Karpas-422 (cell line): ENCODE data around the gene FBXO40. TPM values are rescaled to one million over a fixed set of nuclear protein-coding genes. Genes with fewer than 3 reads are reported as not detected.

ENCODE experiments used
- DNase-seq: peaks from one replicate; pipeline ENCODE4 v3.0.0-alpha.2; 2015
- H2AFZ ChIP-seq: fragments of 200-600 bp; sonication (generic); 2 replicates; pipeline ENCODE4 v1.6.1; 2014; ENCODE audit warnings: antibody characterized with exemption, low read length, mixed read lengths
- H3K27ac ChIP-seq: fragments of 200-600 bp; sonication (generic); 2 replicates; pipeline ENCODE4 v1.5.1; 2014; ENCODE audit warnings: mild to moderate bottlenecking, low read length, moderate library complexity
- H3K27me3 ChIP-seq: fragments of 200-600 bp; sonication (generic); 2 replicates; pipeline ENCODE4 v1.6.1; 2014; ENCODE audit warnings: low read length, mixed read lengths
- H3K36me3 ChIP-seq: fragments of 200-600 bp; sonication (generic); 2 replicates; pipeline ENCODE4 v1.6.1; 2014; ENCODE audit warnings: low read length, mixed read lengths; ENCODE audit not compliant: insufficient read depth
- H3K4me1 ChIP-seq: fragments of 200-600 bp; sonication (generic); 2 replicates; pipeline ENCODE4 v1.6.1; 2014; ENCODE audit warnings: mild to moderate bottlenecking, low read length, mixed read lengths
- H3K4me2 ChIP-seq: fragments of 200-600 bp; sonication (generic); 2 replicates; pipeline ENCODE4 v1.6.1; 2014; ENCODE audit warnings: low read length, low read depth, mild to moderate bottlenecking; ENCODE audit not compliant: poor library complexity, severe bottlenecking
- H3K4me3 ChIP-seq: fragments of 200-600 bp; sonication (generic); 2 replicates; pipeline ENCODE4 v1.5.1; 2014; ENCODE audit warnings: mild to moderate bottlenecking, antibody characterized with exemption, low read length, mixed read lengths
- H3K79me2 ChIP-seq: fragments of 200-600 bp; sonication (generic); 2 replicates; pipeline ENCODE4 v1.6.1; 2014; ENCODE audit warnings: mild to moderate bottlenecking, low read length, mixed read lengths
- H3K9ac ChIP-seq: fragments of 200-600 bp; sonication (generic); 2 replicates; pipeline ENCODE4 v1.6.0; 2014; ENCODE audit warnings: low read length
- H3K9me2 ChIP-seq: fragments of 200-600 bp; sonication (generic), shearing (Covaris generic); replicated peaks from 2 replicates; pipeline ENCODE4 v1.6.0; 2014; ENCODE audit warnings: mild to moderate bottlenecking, low read length, moderate library complexity; ENCODE audit not compliant: insufficient read depth
- H3K9me3 ChIP-seq: fragments of 300-700, 200-600 bp; sonication (generic); 2 replicates; pipeline ENCODE4 v1.6.1; 2014; ENCODE audit warnings: low read length, mixed read lengths
- H4K20me1 ChIP-seq: fragments of 200-600 bp; sonication (generic); 2 replicates; pipeline ENCODE4 v1.6.1; 2014; ENCODE audit warnings: mild to moderate bottlenecking, antibody characterized with exemption, low read length, low read depth; ENCODE audit not compliant: insufficient read depth
- total RNA-seq: library from RNA; depleted of rRNA; stranded (reverse); fragments of >200 nt; shearing (Covaris generic); gene quantifications from 2 replicates; pipeline ENCODE4 v1.2.3, GENCODE V29; 2014; ENCODE audit warnings: low replicate concordance; rRNA removed

FBXO40 gene, protein sequence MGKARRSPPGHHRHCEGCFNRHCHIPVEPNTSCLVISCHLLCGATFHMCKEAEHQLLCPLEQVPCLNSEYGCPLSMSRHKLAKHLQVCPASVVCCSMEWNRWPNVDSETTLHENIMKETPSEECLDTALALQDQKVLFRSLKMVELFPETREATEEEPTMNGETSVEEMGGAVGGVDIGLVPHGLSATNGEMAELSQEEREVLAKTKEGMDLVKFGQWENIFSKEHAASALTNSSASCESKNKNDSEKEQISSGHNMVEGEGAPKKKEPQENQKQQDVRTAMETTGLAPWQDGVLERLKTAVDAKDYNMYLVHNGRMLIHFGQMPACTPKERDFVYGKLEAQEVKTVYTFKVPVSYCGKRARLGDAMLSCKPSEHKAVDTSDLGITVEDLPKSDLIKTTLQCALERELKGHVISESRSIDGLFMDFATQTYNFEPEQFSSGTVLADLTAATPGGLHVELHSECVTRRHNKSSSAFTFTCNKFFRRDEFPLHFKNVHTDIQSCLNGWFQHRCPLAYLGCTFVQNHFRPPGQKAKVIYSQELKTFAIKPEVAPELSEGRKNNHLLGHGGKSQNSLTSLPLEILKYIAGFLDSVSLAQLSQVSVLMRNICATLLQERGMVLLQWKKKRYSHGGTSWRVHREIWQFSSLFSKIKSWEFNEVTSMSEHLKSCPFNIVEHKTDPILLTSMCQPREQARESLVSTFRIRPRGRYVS
- not detected in 2 replicates for total RNA-seq

DNA sequence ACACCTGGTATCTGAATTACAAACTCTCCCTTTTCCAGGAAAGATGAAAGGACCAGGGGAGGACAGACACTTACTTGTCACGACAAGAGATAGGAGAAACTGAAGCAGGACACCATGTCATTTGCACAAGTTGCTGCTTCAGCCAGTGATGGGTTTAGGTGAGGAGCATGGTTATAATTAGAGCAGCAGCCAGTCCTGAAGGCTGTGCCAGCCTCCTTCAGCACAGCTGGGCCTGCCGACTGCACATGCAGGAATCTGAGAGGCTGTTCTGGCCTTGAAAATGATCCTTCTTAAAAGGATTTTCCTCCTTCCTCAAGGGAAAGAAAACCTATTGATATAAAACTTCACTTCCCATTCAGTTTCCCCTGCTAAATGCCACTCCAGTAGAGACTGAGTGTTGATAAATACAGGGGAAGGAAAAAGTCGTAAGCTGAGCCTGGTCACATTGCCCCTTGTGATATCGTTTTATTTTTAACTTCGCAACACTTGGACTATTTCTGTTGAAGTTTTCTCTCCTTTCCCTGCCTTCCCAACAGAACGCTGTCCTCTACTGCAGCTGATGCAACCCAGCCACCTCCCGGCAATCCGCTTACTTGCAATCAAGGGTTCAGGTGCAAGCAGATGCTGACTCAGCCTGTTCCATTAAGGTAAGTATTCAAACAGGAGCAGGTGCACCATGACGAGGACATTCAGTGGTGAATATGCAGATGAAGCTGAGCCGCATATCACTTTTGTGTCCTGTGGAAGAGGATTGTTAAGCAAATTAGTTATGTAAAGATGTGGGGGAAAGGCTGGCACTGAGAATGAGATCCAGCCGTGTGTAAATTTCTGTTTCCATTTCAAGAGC, at the start of gene FBXO40:
TSS of gene FBXO40 (plus strand) at position 524 of the 847 bp plus-strand sequence. CDS start 27,197 bp downstream, outside the sequence.
- Histone ChIP-seq H3K27ac (peak within 1 kb of the TSS; percentile 81), H3K36me3 (no peaks in the 10 kb centered on the region), H3K79me2 (no peaks in the 10 kb centered on the region), H2AFZ (peak within 1 kb of the TSS; percentile 83), H3K9ac (peak within 1 kb of the TSS; percentile 62), H3K9me3 (no peaks in the 10 kb centered on the region), H3K4me1 (peaks cover 39% of the 10 kb centered on the region), H3K27me3 (no peaks in the 10 kb centered on the region), H3K4me3 (peak within 1 kb of the TSS; percentile 64), H4K20me1 (no peaks in the 10 kb centered on the region), H3K4me2 (peak within 1 kb of the TSS; percentile 78), H3K9me2 (no peaks in the 10 kb centered on the region)
- DNase-seq, result peak; percentile 77

DNA sequence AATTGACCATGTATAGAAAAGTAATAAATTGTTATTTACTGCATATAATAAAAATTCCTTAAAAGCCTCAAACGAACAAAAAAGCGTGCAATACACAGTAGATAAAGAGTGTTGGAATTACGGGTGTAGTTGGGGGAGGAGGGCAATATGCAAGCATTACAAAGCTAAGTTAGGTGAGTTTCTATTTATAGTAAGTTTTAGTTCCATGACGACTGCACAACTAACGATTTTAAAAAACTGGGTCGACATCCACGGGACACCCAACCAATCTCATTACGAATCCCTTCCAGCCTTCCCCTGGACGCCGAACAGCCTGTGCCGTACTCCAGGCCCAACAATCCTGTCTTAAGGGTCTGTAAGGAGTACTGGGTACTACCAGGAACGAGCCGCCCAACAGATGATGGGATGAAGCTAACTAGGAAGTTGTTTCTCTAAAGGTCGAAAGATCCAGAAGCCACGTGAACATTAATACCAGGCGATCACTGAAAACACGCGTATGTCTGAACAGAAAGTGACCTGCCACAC, 48.1 kb upstream of the FBXO40 start:
- H3K4me1 ChIP-seq, result peaks cover 16% of the 10 kb centered on the region
- H3K9me2 ChIP-seq, result no peaks in the 10 kb centered on the region
- H4K20me1 ChIP-seq, result no peaks in the 10 kb centered on the region
- peak overlapping the region; percentile 79 for H3K9ac ChIP-seq
- H3K36me3 ChIP-seq, result peaks cover 14% of the 10 kb centered on the region; the same call in 1 of the 2 replicates
- no peaks in the 10 kb centered on the region for H3K9me3 ChIP-seq
- peak; percentile 64 for DNase-seq
- H2AFZ ChIP-seq, result no peak overlapping the region
- H3K4me3 ChIP-seq, result peak overlapping the region; percentile 75
- peaks cover 48% of the 10 kb centered on the region for H3K79me2 ChIP-seq
- H3K4me2 ChIP-seq, result peak overlapping the region; percentile 95
- no peaks in the 10 kb centered on the region for H3K27me3 ChIP-seq
- peak overlapping the region; percentile 2; the same call in 1 of the 2 replicates for H3K27ac ChIP-seq

DNA sequence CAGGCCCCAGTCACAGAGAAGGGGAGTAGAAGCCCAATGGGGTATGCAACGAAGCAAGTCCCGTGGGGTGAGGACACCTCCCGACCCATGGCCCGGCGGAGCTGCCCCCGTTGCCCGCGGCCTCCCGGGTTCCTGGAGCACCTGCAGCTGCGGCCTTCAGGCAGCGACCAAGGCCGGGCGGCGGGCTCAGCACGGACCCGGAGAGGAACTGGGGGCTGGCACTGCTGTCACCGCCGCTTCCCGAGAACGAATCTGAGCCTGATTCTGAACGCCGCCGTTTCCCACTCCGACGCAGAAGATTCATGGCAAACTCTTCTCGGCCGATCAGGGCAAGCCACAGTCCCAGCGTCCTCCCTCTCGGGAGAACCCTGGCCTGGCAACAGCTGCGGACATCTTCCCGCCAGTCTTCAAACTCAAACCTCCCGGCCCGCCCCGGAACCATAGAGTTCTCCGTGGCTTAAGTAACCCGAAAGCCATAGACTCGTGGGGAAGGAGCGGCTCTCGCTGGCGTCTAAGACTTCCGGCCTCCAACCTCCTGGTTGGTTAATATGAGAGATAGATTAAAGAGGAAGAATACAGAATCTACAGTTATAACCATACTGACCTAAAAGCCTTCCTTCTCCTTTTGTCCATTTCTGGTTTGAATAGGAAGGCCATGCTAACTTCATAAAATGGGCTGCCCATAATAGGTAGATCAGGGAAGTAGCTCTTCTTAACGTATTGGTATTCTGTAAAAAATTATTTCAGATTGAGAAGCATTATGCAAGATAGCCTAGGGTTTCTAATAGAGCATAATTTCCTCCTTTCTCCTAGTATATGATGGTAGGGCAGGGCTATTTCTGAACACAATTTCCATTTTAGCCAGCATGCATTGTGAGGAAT, 47.4 kb upstream of the FBXO40 start, which contains the start of gene POLQ:
TSS of gene POLQ (minus strand) at position 415 of the 882 bp plus-strand sequence. CDS start at position 304, 111 bp downstream.
- H3K9me2 ChIP-seq, result no peaks in the 10 kb centered on the region
- no peaks in the 10 kb centered on the region for H3K9me3 ChIP-seq
- H4K20me1 ChIP-seq, result no peaks in the 10 kb centered on the region
- peak within 1 kb of the TSS; percentile 62 for H2AFZ ChIP-seq
- peak within 1 kb of the TSS; percentile 79 for H3K9ac ChIP-seq
- peak within 1 kb of the TSS; percentile 75 for H3K4me3 ChIP-seq
- peaks cover 16% of the 10 kb centered on the region for H3K4me1 ChIP-seq
- peak; percentile 98 for DNase-seq
- H3K36me3 ChIP-seq, result peaks cover 9% of the 10 kb centered on the region; the same call in 1 of the 2 replicates
- peak within 1 kb of the TSS; percentile 83 for H3K27ac ChIP-seq
- no peaks in the 10 kb centered on the region for H3K27me3 ChIP-seq
- H3K4me2 ChIP-seq, result peak within 1 kb of the TSS; percentile 95
- H3K79me2 ChIP-seq, result peaks cover 43% of the 10 kb centered on the region

DNA sequence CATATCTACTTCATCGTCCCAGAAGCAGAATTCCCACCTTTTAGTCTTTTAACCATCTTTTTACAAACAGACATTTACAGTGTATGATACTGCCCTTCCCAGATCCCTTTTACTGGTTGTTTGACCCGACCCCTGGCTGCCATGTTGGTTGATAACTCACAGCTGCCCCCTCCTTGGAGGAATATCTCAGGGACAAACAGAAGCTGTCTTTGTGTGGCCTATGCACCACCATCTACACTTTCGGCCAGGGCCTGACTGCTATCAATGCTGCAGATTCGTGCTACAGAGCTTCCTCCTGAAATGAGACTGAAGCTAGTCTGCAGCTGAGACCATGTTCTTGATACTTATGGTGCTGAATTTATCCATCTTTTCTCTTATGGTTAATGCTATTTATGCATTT, 40.8 kb upstream of the FBXO40 start:
- H3K4me3 ChIP-seq, result no peak overlapping the region
- no peak overlapping the region for H3K4me2 ChIP-seq
- H2AFZ ChIP-seq, result peak overlapping the region; percentile 57; the same call in 1 of the 2 replicates
- no peaks in the 10 kb centered on the region for H3K79me2 ChIP-seq
- H3K27ac ChIP-seq, result no peak overlapping the region
- no peak for DNase-seq
- H3K4me1 ChIP-seq, result 0 out of 2 replicates have a peak, but pooled peaks cover 2% of the 10 kb centered on the region
- no peaks in the 10 kb centered on the region for H3K9me2 ChIP-seq
- H3K27me3 ChIP-seq, result no peaks in the 10 kb centered on the region
- H3K9me3 ChIP-seq, result no peaks in the 10 kb centered on the region
- H3K9ac ChIP-seq, result no peak overlapping the region
- H3K36me3 ChIP-seq, result no peaks in the 10 kb centered on the region
- H4K20me1 ChIP-seq, result no peaks in the 10 kb centered on the region

DNA sequence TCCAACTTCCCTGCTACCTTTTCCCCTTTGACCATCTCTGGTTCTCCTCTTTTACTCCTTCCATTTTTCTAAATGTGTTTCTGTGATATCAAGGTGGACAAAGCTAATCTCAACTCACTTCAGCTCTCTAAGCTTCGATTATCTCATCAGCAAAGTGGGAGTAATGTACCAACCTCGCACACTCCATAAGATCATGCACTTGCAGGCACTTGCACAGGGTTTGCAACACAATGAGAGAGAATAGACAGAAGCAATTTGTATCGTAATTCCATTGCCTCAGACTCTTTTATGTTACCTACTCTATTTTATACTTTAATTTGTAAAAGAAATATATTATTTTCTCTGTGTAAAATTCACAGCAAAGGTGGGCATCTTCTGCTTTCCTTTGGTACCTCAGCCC, 40.4 kb upstream of the FBXO40 start:
- H3K4me2 ChIP-seq, result no peak overlapping the region
- peak overlapping the region; percentile 57; the same call in 1 of the 2 replicates for H2AFZ ChIP-seq

DNA sequence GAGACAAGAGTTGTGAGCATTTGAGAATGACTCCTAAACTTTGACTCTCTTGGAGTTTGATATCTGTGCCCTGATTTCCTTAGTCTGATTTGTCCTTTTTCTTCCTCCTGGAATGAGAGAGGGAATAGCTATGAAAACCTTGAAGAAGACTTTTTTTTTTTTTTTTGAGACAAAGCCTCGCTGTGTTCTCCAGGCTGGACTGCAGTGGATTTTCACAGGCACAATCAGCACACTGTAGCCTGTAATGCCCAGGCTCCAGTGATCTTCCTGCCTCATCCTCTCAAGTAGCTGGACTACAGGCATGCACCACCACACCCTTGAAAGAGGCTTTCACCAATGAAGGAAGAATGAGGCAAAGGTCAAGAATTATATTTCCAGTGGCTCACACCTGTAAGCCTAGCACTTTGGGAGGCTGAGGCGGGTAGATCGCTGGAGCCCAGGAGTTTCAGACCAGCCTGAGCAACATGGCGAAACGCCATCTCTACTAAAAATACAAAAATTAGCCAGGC, 35.7 kb upstream of the FBXO40 start:
- Histone ChIP-seq H3K9me2 (no peaks in the 10 kb centered on the region), H3K9me3 (no peaks in the 10 kb centered on the region), H3K36me3 (no peaks in the 10 kb centered on the region), H3K79me2 (no peaks in the 10 kb centered on the region), H4K20me1 (no peaks in the 10 kb centered on the region), H3K4me2 (no peak overlapping the region), H3K4me1 (no peaks in the 10 kb centered on the region), H3K27me3 (no peaks in the 10 kb centered on the region), H3K27ac (no peak overlapping the region), H3K4me3 (no peak overlapping the region), H3K9ac (no peak overlapping the region), H2AFZ (no peak overlapping the region)
- no peak for DNase-seq

More for the DNA sequence above, 40.4 kb upstream of the FBXO40 start:
- Histone ChIP-seq H3K36me3 (no peaks in the 10 kb centered on the region), H3K79me2 (no peaks in the 10 kb centered on the region), H3K4me1 (0 out of 2 replicates have a peak, but pooled peaks cover 2% of the 10 kb centered on the region), H4K20me1 (no peaks in the 10 kb centered on the region), H3K9me2 (no peaks in the 10 kb centered on the region), H3K27me3 (no peaks in the 10 kb centered on the region), H3K9me3 (no peaks in the 10 kb centered on the region), H3K9ac (no peak overlapping the region), H3K4me3 (no peak overlapping the region), H3K27ac (no peak overlapping the region)
- no peak for DNase-seq

DNA sequence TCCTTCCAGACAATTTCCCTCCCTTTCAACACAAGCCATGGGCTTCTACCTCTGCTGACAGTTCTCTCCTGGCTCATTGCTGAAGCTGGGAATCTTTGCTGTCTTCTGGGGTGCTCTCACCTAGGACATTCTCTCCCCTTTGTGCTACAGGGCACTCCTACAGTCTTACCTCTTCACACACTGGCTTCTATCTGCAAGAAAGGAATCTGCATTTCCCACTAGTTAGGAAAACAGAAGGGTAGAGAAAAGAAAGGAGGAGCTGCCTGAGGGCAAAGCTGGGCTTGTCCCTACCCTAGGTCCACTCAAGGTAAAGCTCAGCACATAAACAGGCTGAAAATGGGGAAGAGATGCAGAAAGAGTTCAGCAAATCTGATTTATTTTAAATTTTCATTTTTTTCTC, 31.0 kb upstream of the FBXO40 start:
- H3K27me3 ChIP-seq, result no peaks in the 10 kb centered on the region
- no peak for DNase-seq

More for the DNA sequence above, 31.0 kb upstream of the FBXO40 start:
- H3K4me2 ChIP-seq, result no peak overlapping the region
- no peaks in the 10 kb centered on the region for H3K4me1 ChIP-seq
- no peak overlapping the region for H3K9ac ChIP-seq
- no peaks in the 10 kb centered on the region for H4K20me1 ChIP-seq
- no peaks in the 10 kb centered on the region for H3K36me3 ChIP-seq
- no peak overlapping the region for H2AFZ ChIP-seq
- no peaks in the 10 kb centered on the region for H3K79me2 ChIP-seq
- H3K9me2 ChIP-seq, result no peaks in the 10 kb centered on the region
- H3K27ac ChIP-seq, result no peak overlapping the region
- no peaks in the 10 kb centered on the region for H3K9me3 ChIP-seq
- no peak overlapping the region for H3K4me3 ChIP-seq
